Measurements from ENCODE around the gene CNPY2. TPM values are rescaled to one million over a fixed set of nuclear protein-coding genes. Genes with fewer than 3 reads are reported as not detected.
"Not testable (repeated sequence)": the region's sequence is repeated elsewhere in the genome, so short reads cannot be mapped to it uniquely, and the experiment has no call there.

CNPY2 gene
- total and polyA plus RNA-seq, 7 donors, result 28.2 to 103 (median 60.1) TPM

GRCh38 chr12:56326533-56326932, 10.7 kb upstream of the CNPY2 start:
- Histone ChIP-seq H3K9me3 (no peaks in the 10 kb centered on the region), H3K4me3 (no peak overlapping the region), H3K27ac (no peak overlapping the region), H3K36me3 (peaks cover 17 to 75% (median 59%) of the 10 kb centered on the region in 4 donors), H3K4me1 (no peaks in the 10 kb centered on the region), H3K27me3 (no peaks in the 10 kb centered on the region)
- DNase-seq, result no peak
- WGBS, 2 donors, result 82 to 92% methylated on average over 6 of the region's 6 CpGs
- intact Hi-C loops (cut with DNase I), result no loop called here
- TF ChIP-seq EP300 (IDR thresholded peaks at IDR 0.05), result no peak
- no peak for TF ChIP-seq POLR2A (IDR thresholded peaks at IDR 0.05)
- TF ChIP-seq CTCF (IDR thresholded peaks at IDR 0.05), result no peak
- TF ChIP-seq POLR2AphosphoS5 (IDR thresholded peaks at IDR 0.05), result no peak

GRCh38 chr12:56326126-56326525, 10.3 kb upstream of the CNPY2 start:
- intact Hi-C loops (cut with DNase I), result no loop called here

GRCh38 chr12:56324206-56324605, 8.4 kb upstream of the CNPY2 start:
- WGBS, 2 donors, result 93 to 95% methylated on average over 6 of the region's 6 CpGs
- intact Hi-C loops (cut with DNase I), result no loop called here
- no peaks in the 10 kb centered on the region for H3K4me1 ChIP-seq
- H3K9me3 ChIP-seq, result no peaks in the 10 kb centered on the region
- H3K27me3 ChIP-seq, result no peaks in the 10 kb centered on the region
- DNase-seq, result no peak
- H3K4me3 ChIP-seq, result no peak overlapping the region
- TF ChIP-seq EP300 (IDR thresholded peaks at IDR 0.05), result no peak
- no peak for TF ChIP-seq POLR2A (IDR thresholded peaks at IDR 0.05)
- no peak for TF ChIP-seq CTCF (IDR thresholded peaks at IDR 0.05)
- no peak for TF ChIP-seq POLR2AphosphoS5 (IDR thresholded peaks at IDR 0.05)
- no peak overlapping the region for H3K27ac ChIP-seq
- H3K36me3 ChIP-seq, result peaks cover 17 to 91% (median 62%) of the 10 kb centered on the region in 4 donors

More at GRCh38 chr12:56326126-56326525, 10.3 kb upstream of the CNPY2 start:
- TF ChIP-seq POLR2A (IDR thresholded peaks at IDR 0.05), result no peak
- no peak for TF ChIP-seq POLR2AphosphoS5 (IDR thresholded peaks at IDR 0.05)
- no peak for TF ChIP-seq EP300 (IDR thresholded peaks at IDR 0.05)
- TF ChIP-seq CTCF (IDR thresholded peaks at IDR 0.05), result no peak
- H3K4me3 ChIP-seq, result no peak overlapping the region
- no peaks in the 10 kb centered on the region for H3K9me3 ChIP-seq
- no peak overlapping the region for H3K27ac ChIP-seq
- DNase-seq, result no peak
- H3K27me3 ChIP-seq, result no peaks in the 10 kb centered on the region
- no peaks in the 10 kb centered on the region for H3K4me1 ChIP-seq
- 96 to 98% methylated on average over 8 of the region's 8 CpGs for WGBS, 2 donors
- H3K36me3 ChIP-seq, result peaks cover 17 to 78% (median 59%) of the 10 kb centered on the region in 4 donors

GRCh38 chr12:56321610-56322009, 5.8 kb upstream of the CNPY2 start:
- H3K4me3 ChIP-seq; H3K4me1 ChIP-seq; H3K9me3 ChIP-seq; DNase-seq; H3K27ac ChIP-seq; intact Hi-C loops (cut with DNase I); H3K27me3 ChIP-seq: not testable (repeated sequence)
- WGBS, 2 donors, result 93 to 95% methylated on average over 8 of the region's 8 CpGs
- peaks cover 14 to 82% (median 46%) of the 10 kb centered on the region in 4 donors for H3K36me3 ChIP-seq

- Histone ChIP-seq H3K27me3 (no peaks in the 10 kb centered on the region), H3K36me3 (peaks cover 14 to 76% (median 40%) of the 10 kb centered on the region in 4 donors), H3K27ac (no peak overlapping the region), H3K4me3 (no peak overlapping the region), H3K4me1 (peaks cover 0 to 8% (median 6%) of the 10 kb centered on the region in 4 donors), H3K9me3 (no peaks in the 10 kb centered on the region)
- no peak for DNase-seq
- TF ChIP-seq POLR2AphosphoS5 (IDR thresholded peaks at IDR 0.05) (no peak), POLR2A (IDR thresholded peaks at IDR 0.05) (no peak), CTCF (IDR thresholded peaks at IDR 0.05) (no peak)
- intact Hi-C loops (cut with DNase I), result no loop called here
- WGBS, 2 donors, result 87 to 95% methylated on average over 2 of the region's 2 CpGs
Measured at GRCh38 chr12:56321027-56321426, 5.2 kb upstream of the CNPY2 start.
